ENCODE measurements around the gene ECE1. TPM values are rescaled to one million over a fixed set of nuclear protein-coding genes. Genes with fewer than 3 reads are reported as not detected.

ECE1 gene
- total and polyA plus RNA-seq, 2 donors (not counting 3 experiments of a cell fraction or from before 2014, with no cell fraction given) = 437 to 562 TPM

GRCh38 chr1:21205416-21205815 is 84.8 kb downstream of the ECE1 start:
- H3K9ac ChIP-seq (replicated peaks; ENCODE audit: extremely low read depth, insufficient read depth, low read length) = no peak overlapping the region
- no peak overlapping the region for H3K4me3 ChIP-seq (replicated peaks in 1 of 3; ENCODE audit: insufficient read depth in 1 of 3, low read depth in 1 of 3, low read length in 3 of 3)
- H3K9me3 ChIP-seq (replicated peaks; ENCODE audit: control insufficient read depth, insufficient read depth, low read length) = no peaks in the 10 kb centered on the region
- no peaks in the 10 kb centered on the region for H3K27me3 ChIP-seq (ENCODE audit: control insufficient read depth in 2 of 2, insufficient read depth in 2 of 2, low read length in 2 of 2)
- H3K79me2 ChIP-seq (ENCODE audit: control insufficient read depth, insufficient read depth, low read length) = no peaks in the 10 kb centered on the region
- H3K4me2 ChIP-seq (ENCODE audit: insufficient read depth, low read length) = no peak overlapping the region
- POLR2A ChIA-PET = no interaction called here
- DNase-seq (ENCODE audit: low read depth, low spot score) = no peak
- no peak for TF ChIP-seq MAX (IDR thresholded peaks at IDR 0.05; ENCODE audit: insufficient read depth, insufficient read length)
- TF ChIP-seq POLR2A (IDR thresholded peaks at IDR 0.05; ENCODE audit: low read depth, low read length) = no peak
- TF ChIP-seq FOS (IDR thresholded peaks at IDR 0.05; ENCODE audit: borderline replicate concordance, insufficient read depth, low read length) = no peak
- no peak for TF ChIP-seq MYC (IDR thresholded peaks at IDR 0.05; ENCODE audit: low read depth, low read length)
- TF ChIP-seq GATA2 (IDR thresholded peaks at IDR 0.05; ENCODE audit: insufficient read depth, insufficient read length, low read depth, low read length) = no peak
- TF ChIP-seq CTCF (IDR thresholded peaks at IDR 0.05; ENCODE audit: extremely low read depth in 1 of 2, insufficient read depth in 1 of 2, low read depth in 1 of 2, low read length in 2 of 2) = no peak
- TF ChIP-seq POLR2AphosphoS5 (IDR thresholded peaks at IDR 0.05; ENCODE audit: insufficient read depth, low read depth, low read length) = no peak
- TF ChIP-seq JUN (IDR thresholded peaks at IDR 0.05; ENCODE audit: borderline replicate concordance, insufficient read depth, insufficient read length, low read depth) = no peak
- TF ChIP-seq EZH2 (IDR thresholded peaks at IDR 0.05; ENCODE audit: borderline replicate concordance, low read depth, low read length, severe bottlenecking) = no peak
- dilution Hi-C loops (cut with MboI; ENCODE audit: extremely low pct_ligation_motif_present, low sequenced_read_pairs) (no loop called here), intact Hi-C loops (cut with micrococcal nuclease) (no loop called here)
- no peaks in the 10 kb centered on the region for H4K20me1 ChIP-seq (replicated peaks; ENCODE audit: control insufficient read depth, extremely low read depth, insufficient read depth, low read length)
- no peak overlapping the region for H2AFZ ChIP-seq (ENCODE audit: low read depth, low read length)
- CTCF ChIA-PET = interaction anchor here (0.7 to 2.1 kb wide), 3 partner anchors 10 to 65 kb away, joined by 3 to 9 read pairs (median 4); no protein-coding TSS in a partner anchor
- no peaks in the 10 kb centered on the region for H3K36me3 ChIP-seq (ENCODE audit: control insufficient read depth in 2 of 2, extremely low read depth in 1 of 2, insufficient read depth in 2 of 2, low read length in 2 of 2)
- no peaks in the 10 kb centered on the region for H3K4me1 ChIP-seq (ENCODE audit: control insufficient read depth, extremely low read depth, insufficient read depth, low read length)
- no peak for FAIRE-seq
- H3K9me1 ChIP-seq (replicated peaks; ENCODE audit: control insufficient read depth, extremely low read depth, insufficient read depth, low read length) = no peaks in the 10 kb centered on the region
- H3K27ac ChIP-seq (ENCODE audit: insufficient read depth, low read depth, low read length) = no peak overlapping the region
- no TSS peak for BruUV-seq (replicated peaks)
